GM12801 (cell line): ENCODE measurements around the gene UNC13C.

Source experiments
- TF ChIP-seq, protein P1 (sequence below): IDR thresholded peaks from one replicate; pipeline ENCODE4 v1.5.1; 2011; ENCODE audit warnings: control low read depth; ENCODE audit not compliant: insufficient read length; ENCODE audit errors: extremely low read depth

The UNC13C gene

GRCh38 chr15:54321426-54321825 is 343.2 kb downstream of the UNC13C start:
- TF ChIP-seq, protein P1, sequence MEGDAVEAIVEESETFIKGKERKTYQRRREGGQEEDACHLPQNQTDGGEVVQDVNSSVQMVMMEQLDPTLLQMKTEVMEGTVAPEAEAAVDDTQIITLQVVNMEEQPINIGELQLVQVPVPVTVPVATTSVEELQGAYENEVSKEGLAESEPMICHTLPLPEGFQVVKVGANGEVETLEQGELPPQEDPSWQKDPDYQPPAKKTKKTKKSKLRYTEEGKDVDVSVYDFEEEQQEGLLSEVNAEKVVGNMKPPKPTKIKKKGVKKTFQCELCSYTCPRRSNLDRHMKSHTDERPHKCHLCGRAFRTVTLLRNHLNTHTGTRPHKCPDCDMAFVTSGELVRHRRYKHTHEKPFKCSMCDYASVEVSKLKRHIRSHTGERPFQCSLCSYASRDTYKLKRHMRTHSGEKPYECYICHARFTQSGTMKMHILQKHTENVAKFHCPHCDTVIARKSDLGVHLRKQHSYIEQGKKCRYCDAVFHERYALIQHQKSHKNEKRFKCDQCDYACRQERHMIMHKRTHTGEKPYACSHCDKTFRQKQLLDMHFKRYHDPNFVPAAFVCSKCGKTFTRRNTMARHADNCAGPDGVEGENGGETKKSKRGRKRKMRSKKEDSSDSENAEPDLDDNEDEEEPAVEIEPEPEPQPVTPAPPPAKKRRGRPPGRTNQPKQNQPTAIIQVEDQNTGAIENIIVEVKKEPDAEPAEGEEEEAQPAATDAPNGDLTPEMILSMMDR, result no peak

- TF ChIP-seq, protein P1, result no peak
Observed at GRCh38 chr15:54322341-54322740, 344.1 kb downstream of the UNC13C start.

DNA sequence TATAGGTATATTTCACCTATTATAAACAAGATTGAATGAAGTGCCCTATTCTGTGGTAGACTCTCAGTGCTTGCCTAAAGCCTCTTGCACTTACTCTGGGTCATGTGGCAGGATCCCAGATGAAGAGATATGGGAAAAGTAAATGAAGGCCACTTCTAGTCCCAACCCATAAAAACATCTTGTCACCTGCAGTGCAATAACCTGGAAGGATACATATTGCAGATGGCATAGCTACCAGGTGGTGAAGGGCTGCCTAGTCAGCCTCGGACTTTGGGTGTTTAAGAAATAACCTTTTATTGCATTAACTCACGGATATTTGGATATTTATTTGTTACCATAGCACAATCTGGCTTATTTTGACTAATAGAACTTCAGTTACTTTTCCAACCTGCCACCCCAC is 367.1 kb downstream of the UNC13C start:
- TF ChIP-seq, protein P1, result no peak

GRCh38 chr15:54345827-54346226 is 367.6 kb downstream of the UNC13C start:
- TF ChIP-seq, protein P1, result no peak

DNA sequence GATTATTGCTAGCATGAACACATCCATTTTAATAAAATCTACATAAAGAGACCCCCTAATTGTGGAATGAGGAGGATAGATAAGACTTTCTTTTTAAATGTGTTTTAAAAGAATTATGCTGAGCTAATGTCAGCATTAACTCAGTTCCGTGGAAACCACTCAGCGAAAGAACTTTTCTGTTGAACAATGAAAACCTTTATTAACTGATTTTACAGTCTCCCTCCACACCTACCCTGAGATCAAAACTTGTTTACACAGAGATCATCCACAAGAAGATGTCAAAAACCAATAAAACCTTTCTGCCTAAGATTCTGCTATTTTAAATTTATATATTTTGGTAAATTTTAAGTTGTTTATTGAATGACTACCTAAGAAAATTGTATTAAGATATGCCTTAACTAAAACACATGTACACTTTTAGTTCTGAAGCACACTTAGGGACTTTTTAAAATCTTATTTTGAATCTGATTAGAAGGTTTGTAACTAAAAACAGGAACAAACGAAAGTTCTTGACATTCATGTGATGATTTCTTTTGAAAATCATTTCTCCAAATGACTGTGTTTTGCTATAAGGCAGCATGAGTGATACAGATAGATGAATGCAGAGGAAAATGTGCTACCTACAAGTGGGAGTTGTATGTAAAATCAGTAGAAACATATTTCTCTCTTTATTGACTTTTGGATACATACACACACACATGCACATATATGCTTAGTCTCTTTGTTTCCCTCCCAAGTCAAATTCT is 369.0 kb downstream of the UNC13C start:
- TF ChIP-seq, protein P1, result no peak

DNA sequence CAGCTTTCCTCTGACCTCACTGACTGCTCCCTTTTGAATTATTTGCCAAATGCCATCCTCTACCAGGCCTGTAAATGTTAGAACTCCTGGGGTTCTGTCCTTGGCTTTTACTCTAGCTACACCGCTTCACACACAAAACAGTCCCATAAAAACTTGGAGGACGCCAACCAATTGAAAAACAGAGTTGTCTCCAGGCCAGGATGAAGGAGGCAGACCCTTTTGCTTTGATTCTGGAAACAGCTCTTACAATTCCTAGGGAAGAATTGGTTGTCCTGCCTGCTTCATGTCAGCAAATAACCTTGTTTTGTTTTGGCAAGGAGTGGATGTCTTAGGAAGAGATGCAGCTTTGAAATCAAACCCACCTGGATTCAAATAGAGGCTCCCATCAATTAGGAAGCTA is 375.5 kb downstream of the UNC13C start:
- TF ChIP-seq, protein P1, result no peak

DNA sequence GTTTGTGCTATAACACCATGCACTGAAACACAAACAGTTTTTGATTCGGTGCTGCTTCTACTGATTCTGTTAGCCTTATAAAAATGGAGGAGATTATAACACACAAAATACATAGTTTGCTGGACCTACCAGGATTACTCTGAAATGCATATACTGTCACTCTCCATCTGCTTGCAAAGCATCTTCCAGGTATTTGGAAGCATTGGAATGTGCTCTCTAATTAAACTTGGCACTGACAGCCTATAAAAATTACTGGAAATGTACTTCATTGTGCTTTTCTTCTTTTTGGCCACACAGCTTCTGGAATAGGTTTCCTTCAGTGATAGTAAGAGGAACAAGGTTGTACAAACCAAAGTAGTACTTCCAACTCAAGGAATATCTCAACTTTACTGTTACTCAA is 376.1 kb downstream of the UNC13C start:
- TF ChIP-seq, protein P1, result no peak
